ENCODE data around the gene MANBA.
A peak's percentile ranks its signal among the peaks of the same experiment; 100 is the strongest.

Gene MANBA

GRCh38 chr4:102633100-102633499, 127.7 kb downstream of the MANBA start:
- DNase-seq (ENCODE audit: low spot score): no peak
- TF ChIP-seq CTCF (IDR thresholded peaks at IDR 0.05; ENCODE audit: borderline replicate concordance, control extremely low read depth, extremely low read depth, insufficient read depth, missing control alignments): no peak
- in situ Hi-C loops (cut with MboI; ENCODE audit: low sequenced_read_pairs, unreplicated experiment): no loop called here

- TF ChIP-seq CTCF (IDR thresholded peaks at IDR 0.05; ENCODE audit: borderline replicate concordance, control extremely low read depth, extremely low read depth, insufficient read depth, missing control alignments): no peak
- in situ Hi-C loops (cut with MboI; ENCODE audit: low sequenced_read_pairs, unreplicated experiment): no loop called here
- no peak for DNase-seq (ENCODE audit: low spot score)
Measured at GRCh38 chr4:102632241-102633065, 128.3 kb downstream of the MANBA start.

GRCh38 chr4:102631616-102632015, 129.2 kb downstream of the MANBA start:
- in situ Hi-C loops (cut with MboI; ENCODE audit: low sequenced_read_pairs, unreplicated experiment): no loop called here
- TF ChIP-seq CTCF (IDR thresholded peaks at IDR 0.05; ENCODE audit: borderline replicate concordance, control extremely low read depth, extremely low read depth, insufficient read depth, missing control alignments): no peak
- no peak for DNase-seq (ENCODE audit: low spot score)

- TF ChIP-seq CTCF (IDR thresholded peaks at IDR 0.05; ENCODE audit: borderline replicate concordance, control extremely low read depth, extremely low read depth, insufficient read depth, missing control alignments): no peak
- in situ Hi-C loops (cut with MboI; ENCODE audit: low sequenced_read_pairs, unreplicated experiment): loop anchor here (5.0 kb wide), 2 partner anchors 373 to 468 kb away; partner anchors contain the start of gene BDH2
Measured at GRCh38 chr4:102629673-102630072, 131.1 kb downstream of the MANBA start.

DNA sequence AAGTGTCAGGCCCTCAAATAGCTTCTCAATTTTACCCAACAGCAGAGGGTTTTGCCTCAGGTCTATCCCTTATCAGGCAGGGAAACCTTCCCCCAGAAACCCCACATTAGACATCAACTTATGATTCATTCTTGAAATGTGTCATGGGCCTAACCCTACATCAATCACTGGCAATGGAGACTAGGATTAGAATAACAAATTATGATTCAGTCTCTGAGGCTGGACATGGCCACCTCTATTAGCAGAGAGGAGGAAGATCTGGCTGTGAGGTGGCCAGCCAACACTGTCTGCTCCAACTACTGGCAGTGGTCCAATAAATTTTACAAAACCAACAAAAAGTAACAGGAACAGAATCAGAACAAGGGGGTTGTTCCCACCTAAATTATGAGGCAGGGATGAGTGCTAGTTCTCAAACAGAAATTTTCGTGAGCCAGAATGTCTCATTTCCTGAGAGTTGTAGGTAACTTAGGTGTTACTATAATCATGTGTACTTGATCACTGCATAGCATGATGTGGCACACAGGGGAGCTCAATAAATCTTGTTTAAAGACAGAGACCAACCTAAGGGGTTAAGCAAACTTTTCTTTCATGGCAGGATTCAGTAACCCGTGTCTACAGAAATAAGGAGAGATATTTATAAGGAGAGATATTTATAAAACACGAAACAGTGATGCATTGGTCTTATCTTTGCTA, 132.8 kb downstream of the MANBA start:
- DNase-seq (ENCODE audit: low spot score): peak; percentile 31
- in situ Hi-C loops (cut with MboI; ENCODE audit: low sequenced_read_pairs, unreplicated experiment): loop anchor here (5.0 kb wide), 2 partner anchors 374 to 469 kb away; partner anchors contain the start of gene BDH2
- no peak for TF ChIP-seq CTCF (IDR thresholded peaks at IDR 0.05; ENCODE audit: borderline replicate concordance, control extremely low read depth, extremely low read depth, insufficient read depth, missing control alignments)

More at GRCh38 chr4:102629673-102630072, 131.1 kb downstream of the MANBA start:
- no peak for DNase-seq (ENCODE audit: low spot score)

- peak; percentile 77 for DNase-seq (ENCODE audit: low spot score)
- TF ChIP-seq CTCF (IDR thresholded peaks at IDR 0.05; ENCODE audit: borderline replicate concordance, control extremely low read depth, extremely low read depth, insufficient read depth, missing control alignments): peak; percentile 56
- in situ Hi-C loops (cut with MboI; ENCODE audit: low sequenced_read_pairs, unreplicated experiment): loop anchor here (5.0 kb wide), 2 partner anchors 377 to 472 kb away; partner anchors contain the start of gene BDH2
Measured at GRCh38 chr4:102625232-102625930, 135.4 kb downstream of the MANBA start.
